ENCODE results near the gene S100A12.

S100A12 gene

DNA sequence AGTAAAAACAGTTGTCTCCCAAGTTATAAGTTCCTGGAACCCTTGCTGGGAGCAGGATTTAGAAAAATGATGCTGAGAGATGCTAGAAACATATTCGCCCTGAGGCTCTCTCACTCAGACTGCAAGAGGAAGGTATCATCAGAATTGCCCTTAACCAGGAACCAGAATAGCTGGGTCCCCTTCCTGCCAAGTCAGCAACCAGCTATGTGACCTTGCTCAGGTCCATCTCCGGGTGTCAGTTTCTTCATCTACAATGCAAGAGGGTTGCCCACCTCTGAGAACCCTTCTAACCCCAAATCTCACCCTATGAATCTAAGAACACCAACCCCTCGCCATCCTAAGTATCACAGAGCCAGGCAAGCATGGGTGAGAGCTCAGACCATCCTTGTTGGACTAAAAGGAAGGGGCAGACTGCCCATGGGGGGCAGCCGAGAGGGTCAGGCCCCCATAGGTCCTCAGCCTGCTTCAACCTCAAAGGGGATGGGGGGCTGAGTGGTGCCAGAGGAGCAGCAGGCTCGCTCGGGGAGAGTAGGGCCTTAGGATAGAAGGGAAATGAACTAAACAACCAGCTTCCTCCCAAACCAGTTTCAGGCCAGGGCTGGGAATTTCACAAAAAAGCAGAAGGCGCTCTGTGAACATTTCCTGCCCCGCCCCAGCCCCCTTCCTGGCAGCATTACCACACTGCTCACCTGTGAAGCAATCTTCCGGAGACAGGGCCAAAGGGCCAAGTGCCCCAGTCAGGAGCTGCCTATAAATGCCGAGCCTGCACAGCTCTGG lies 18.2 kb downstream of the S100A12 start:
- in situ Hi-C loops (cut with MboI; ENCODE audit: low pct_unique_long_range_greater_than_20kb, low sequenced_read_pairs, unreplicated experiment), result no loop called here
- no peak for DNase-seq (ENCODE audit: low spot score)

DNA sequence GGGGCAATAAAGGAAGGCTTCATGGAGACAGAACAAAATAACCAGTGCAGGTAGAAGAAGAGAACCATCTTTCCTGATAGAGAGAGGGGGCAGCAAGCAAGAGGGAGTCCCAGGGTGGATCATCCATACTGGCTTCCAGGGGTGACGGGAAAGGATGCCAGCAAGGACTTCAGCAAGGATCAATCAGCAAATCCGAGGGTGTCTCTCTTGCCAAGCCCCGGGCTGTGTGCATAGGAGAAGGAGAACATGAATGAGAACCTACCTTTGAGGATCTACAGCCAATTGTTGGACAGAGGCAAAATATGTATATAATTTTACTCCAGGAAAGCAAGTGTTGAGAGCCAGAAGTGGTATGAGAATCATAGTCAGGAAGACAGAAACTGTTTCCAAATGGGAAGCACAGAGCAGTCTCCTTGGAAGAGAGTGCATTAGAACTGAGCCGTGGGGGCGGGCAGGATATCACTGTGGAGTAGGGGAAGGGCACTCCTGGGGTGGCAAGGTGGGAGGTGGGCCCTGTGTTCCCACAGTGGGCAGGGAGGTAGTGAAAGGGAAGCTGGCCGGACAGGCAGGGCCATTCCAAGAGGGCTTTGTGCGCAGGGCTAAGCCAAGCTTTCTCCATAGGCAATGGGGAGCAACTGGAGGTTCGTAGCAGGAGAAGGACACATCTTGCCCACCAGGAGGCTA lies 18.9 kb downstream of the S100A12 start:
- TF ChIP-seq, protein P1, sequence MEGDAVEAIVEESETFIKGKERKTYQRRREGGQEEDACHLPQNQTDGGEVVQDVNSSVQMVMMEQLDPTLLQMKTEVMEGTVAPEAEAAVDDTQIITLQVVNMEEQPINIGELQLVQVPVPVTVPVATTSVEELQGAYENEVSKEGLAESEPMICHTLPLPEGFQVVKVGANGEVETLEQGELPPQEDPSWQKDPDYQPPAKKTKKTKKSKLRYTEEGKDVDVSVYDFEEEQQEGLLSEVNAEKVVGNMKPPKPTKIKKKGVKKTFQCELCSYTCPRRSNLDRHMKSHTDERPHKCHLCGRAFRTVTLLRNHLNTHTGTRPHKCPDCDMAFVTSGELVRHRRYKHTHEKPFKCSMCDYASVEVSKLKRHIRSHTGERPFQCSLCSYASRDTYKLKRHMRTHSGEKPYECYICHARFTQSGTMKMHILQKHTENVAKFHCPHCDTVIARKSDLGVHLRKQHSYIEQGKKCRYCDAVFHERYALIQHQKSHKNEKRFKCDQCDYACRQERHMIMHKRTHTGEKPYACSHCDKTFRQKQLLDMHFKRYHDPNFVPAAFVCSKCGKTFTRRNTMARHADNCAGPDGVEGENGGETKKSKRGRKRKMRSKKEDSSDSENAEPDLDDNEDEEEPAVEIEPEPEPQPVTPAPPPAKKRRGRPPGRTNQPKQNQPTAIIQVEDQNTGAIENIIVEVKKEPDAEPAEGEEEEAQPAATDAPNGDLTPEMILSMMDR (IDR thresholded peaks at IDR 0.05; ENCODE audit: extremely low read depth, insufficient read depth, missing control alignments), result no peak
- in situ Hi-C loops (cut with MboI; ENCODE audit: low pct_unique_long_range_greater_than_20kb, low sequenced_read_pairs, unreplicated experiment), result no loop called here
- no peak for DNase-seq (ENCODE audit: low spot score)

More for the DNA sequence above, 18.2 kb downstream of the S100A12 start:
- TF ChIP-seq, protein P1 (IDR thresholded peaks at IDR 0.05; ENCODE audit: extremely low read depth, insufficient read depth, missing control alignments), result no peak

GRCh38 chr1:153355445-153356071 lies 19.9 kb downstream of the S100A12 start:
- TF ChIP-seq, protein P1 (IDR thresholded peaks at IDR 0.05; ENCODE audit: extremely low read depth, insufficient read depth, missing control alignments), result peak; percentile 77
- DNase-seq (ENCODE audit: low spot score), result peak; percentile 58
- in situ Hi-C loops (cut with MboI; ENCODE audit: low pct_unique_long_range_greater_than_20kb, low sequenced_read_pairs, unreplicated experiment), result no loop called here

DNA sequence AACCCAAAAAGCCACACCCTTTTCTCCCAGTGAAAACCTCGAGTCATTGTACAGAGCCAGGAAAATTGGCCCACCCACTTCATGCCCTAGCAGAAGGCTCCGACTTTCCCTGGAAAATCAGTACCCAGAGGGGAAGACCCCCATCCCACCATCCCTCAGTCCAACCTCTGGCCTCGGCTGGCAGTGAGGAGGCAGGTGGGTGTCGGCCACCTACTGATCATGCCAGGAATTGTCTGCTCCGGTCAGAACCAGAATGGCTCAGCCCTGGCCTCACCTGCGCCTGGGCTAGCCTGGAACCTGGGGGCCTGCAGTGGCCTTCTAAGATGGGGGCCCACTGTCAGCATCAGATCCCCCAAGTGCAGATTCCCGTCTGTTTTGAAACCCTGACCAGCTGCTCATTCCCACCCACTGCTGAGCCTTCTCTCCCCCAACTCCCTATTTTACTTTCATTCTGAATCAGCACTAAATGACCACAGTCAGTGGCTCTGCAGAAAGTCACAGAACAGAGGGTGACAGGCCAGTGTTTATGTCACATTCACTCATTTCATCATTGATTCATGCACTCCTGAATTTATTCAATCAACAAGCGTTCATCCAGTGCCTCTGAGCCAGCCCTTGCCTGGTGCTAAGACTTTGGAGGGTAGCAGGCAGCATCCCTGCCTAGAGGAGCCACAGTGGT lies 20.8 kb downstream of the S100A12 start:
- TF ChIP-seq, protein P1 (IDR thresholded peaks at IDR 0.05; ENCODE audit: extremely low read depth, insufficient read depth, missing control alignments), result no peak
- in situ Hi-C loops (cut with MboI; ENCODE audit: low pct_unique_long_range_greater_than_20kb, low sequenced_read_pairs, unreplicated experiment), result no loop called here
- DNase-seq (ENCODE audit: low spot score), result peak; percentile 41

- TF ChIP-seq, protein P1 (IDR thresholded peaks at IDR 0.05; ENCODE audit: extremely low read depth, insufficient read depth, missing control alignments), result peak; percentile 50
- no peak for DNase-seq (ENCODE audit: low spot score)
- in situ Hi-C loops (cut with MboI; ENCODE audit: low pct_unique_long_range_greater_than_20kb, low sequenced_read_pairs, unreplicated experiment), result no loop called here
These were observed 22.0 kb downstream of the S100A12 start for GRCh38 chr1:153353226-153353947.

DNA sequence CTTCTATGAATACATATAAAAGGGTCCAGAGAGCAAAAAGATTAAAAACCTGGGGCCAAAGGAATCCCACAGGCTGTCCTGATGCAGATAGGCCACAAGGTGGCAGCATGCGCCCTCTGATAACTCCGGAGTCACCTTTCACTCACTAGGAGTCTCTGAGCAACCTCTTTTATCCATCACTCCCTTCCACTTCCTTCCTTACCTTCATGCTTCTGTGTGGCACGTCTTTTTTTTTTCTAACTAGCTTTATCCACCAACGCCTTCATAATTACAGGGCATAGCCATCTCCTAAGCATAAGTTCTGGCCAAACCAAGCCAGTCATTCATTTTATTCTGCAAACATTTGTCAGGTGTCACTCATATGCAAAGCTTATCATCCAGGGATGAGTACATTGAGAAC lies 22.9 kb downstream of the S100A12 start:
- DNase-seq (ENCODE audit: low spot score), result peak; percentile 82
- in situ Hi-C loops (cut with MboI; ENCODE audit: low pct_unique_long_range_greater_than_20kb, low sequenced_read_pairs, unreplicated experiment), result no loop called here
- TF ChIP-seq, protein P1 (IDR thresholded peaks at IDR 0.05; ENCODE audit: extremely low read depth, insufficient read depth, missing control alignments), result peak; percentile 90

Measured in GM13977 (cell line).